Prostate gland (tissue), 2 donors: ENCODE measurements around the gene HAT1.

Source experiments
- POLR2A ChIP-seq: fragments of 450-650 bp; IDR thresholded peaks from one replicate; pipeline ENCODE4 v1.6.1; 2016; ENCODE audit warnings: antibody characterized with exemption, mild to moderate bottlenecking
- POLR2AphosphoS5 ChIP-seq: sonication (generic); formaldehyde crosslinking; IDR thresholded peaks from one replicate; pipeline ENCODE4 v1.6.1; 2017; ENCODE audit warnings: antibody characterized with exemption
- TF ChIP-seq, protein P1 (sequence below), 4 experiments: fragments of 200-600 bp in 2 of 4; fragments of 450-650 bp in 2 of 4; sonication (generic) in 2 of 4; IDR thresholded peaks; 1 replicate in 3 of 4; 2 replicates in 1 of 4; pipeline ENCODE4 v1.5.1; 2016 to 2019; ENCODE audit warnings: antibody characterized with exemption in 4 of 4, mild to moderate bottlenecking in 2 of 4, moderate library complexity in 2 of 4

DNA sequence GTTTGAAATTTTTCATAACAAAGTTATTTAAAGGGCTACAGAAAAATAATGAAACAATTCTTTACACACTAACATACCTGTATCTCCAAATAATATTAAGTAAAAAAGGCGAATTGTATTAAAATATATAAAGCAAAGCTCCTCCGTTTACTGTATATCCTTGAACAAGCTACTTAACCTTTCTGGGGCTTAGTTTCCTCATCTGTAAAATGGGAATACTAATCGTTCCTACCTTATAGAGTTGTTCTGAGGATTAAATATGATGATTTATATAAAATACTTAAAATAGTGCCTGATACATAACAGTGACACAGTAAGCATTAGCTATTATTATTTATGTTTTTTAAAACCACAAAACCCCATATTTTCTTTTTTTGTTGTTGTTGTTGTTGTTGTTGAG is 41.5 kb upstream of the HAT1 start:
- TF ChIP-seq, protein P1, sequence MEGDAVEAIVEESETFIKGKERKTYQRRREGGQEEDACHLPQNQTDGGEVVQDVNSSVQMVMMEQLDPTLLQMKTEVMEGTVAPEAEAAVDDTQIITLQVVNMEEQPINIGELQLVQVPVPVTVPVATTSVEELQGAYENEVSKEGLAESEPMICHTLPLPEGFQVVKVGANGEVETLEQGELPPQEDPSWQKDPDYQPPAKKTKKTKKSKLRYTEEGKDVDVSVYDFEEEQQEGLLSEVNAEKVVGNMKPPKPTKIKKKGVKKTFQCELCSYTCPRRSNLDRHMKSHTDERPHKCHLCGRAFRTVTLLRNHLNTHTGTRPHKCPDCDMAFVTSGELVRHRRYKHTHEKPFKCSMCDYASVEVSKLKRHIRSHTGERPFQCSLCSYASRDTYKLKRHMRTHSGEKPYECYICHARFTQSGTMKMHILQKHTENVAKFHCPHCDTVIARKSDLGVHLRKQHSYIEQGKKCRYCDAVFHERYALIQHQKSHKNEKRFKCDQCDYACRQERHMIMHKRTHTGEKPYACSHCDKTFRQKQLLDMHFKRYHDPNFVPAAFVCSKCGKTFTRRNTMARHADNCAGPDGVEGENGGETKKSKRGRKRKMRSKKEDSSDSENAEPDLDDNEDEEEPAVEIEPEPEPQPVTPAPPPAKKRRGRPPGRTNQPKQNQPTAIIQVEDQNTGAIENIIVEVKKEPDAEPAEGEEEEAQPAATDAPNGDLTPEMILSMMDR (IDR thresholded peaks at IDR 0.05): no peak
- TF ChIP-seq POLR2A (no peak), POLR2AphosphoS5 (no peak)
